Measurements from ENCODE around the gene SETBP1. TPM values are rescaled to one million over a fixed set of nuclear protein-coding genes. Genes with fewer than 3 reads are reported as not detected.

Gene SETBP1
- total RNA-seq, 1 experiment from 2014 or later: 1.0 TPM

DNA sequence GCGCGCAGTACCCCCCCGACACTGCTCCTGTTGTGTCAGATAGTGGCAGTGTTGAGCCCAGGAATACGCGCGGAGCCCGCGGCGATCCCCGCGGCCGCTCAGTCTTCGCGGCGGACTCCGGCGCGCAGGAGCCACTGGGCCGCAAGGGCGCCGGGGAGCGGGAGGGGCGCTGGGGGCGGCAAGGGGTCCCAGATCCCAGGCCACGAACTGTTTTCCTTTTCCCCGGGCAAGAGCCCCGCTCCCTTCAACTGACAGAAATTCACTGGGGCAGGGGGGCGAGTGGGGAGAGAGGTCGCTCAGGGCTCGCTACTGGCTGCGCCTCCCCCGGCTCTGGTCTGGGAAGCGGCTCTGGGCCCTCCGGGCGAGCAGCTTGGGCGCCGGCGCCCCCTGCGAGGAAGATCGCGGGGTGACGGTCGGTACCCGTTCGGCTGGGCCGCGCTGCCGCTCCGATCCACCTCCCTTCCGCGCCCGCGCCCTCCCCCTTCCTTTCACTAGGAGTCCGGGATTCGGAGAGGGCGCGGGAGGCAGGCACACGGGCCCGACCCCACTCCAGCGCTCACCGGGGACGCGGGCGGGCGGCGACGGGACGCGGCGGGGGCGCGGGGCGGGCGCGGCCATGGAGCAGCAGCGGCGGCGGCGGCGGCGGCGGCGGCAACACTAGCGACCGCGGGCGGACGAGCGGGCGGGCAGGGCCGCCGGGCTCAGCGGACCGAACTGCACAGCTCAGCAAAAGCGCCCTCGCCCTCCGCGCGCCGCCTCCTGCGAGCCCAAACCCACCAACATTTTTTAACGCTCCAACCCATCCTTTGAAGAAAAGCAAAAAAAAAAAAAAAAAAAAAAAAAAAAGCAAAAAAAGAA is 1.4 kb upstream of the SETBP1 start:
- peak; percentile 86 for DNase-seq (ENCODE audit: low read depth)

GRCh38 chr18:44679914-44680272 is 795 bp upstream of the SETBP1 start:
- DNase-seq (ENCODE audit: low read depth): peak; percentile 59

DNA sequence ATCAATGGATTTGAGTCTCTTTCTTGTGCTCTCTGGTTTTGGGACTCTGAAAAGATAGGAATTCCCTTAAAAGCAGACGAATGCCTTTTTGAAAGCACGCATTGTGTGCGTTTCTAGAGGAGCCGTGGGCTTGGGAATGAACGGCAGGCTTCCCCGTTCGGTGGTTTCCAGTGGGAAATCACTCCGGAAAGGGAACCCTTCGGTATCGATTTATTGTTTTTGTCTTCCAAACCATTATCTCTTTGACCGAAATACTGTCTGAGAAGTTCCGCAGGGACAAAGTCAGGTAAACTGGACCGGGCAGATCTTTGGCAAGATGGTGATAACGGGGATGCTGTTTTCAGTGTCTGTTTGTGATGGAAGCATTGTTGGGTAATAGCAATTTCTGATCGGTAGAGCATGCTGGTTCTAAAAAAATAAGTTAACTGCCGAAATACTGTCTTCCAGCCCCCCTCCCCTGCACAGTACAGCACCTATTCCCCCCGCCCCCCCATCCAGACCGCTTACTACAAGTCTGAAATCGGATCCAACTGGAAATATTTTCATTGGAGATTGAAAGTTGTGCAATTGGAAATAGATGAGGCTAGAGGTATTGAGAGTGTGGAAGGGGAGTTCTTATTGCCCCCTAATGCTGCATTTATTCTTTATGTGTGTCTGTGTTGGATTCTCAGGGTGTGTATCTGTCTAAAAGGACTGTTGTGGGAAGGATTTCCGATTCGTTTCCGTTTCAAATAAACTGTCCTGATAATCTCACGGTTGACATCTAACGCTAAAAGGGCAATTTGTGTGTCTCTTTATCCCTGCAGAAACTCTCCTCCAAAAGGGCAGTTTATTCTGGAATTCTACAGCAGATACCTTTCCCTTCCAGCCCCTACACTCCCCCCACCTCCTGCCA is 635 bp downstream of the SETBP1 start:
- DNase-seq (ENCODE audit: low read depth): no peak

DNA sequence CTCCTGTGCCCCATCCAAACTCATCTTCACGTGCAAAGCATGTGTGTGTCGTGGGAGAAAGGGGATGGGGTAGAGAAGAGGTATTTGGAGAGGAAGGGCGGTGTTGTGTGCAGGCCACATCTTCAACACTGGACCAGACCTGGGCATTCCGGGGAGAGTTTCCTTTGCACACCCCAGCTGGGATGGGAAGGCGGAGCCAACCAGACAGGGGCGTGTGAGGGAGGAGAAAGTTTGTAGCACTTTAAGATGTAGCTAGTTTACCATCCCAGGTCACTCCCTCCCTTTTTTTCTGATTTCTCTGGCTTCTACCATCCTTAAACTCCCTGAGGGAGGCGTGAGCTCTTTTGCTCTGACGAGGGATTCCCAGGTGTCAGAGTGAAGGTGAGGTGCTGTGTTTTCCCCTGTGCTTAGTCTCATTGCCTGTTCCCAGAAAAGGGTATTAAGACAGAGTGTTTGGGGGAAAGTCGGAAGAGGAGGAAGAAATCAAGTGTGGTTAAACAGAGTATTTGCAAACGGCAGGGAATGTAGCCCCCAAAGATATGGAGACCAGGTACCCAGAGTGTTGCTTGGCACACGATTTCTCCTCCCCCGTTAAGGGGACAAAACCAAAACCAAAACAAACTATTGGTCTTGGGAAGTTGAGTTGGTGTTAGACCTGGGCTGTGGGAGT is 1.6 kb downstream of the SETBP1 start:
- DNase-seq (ENCODE audit: low read depth): peak; percentile 24

DNA sequence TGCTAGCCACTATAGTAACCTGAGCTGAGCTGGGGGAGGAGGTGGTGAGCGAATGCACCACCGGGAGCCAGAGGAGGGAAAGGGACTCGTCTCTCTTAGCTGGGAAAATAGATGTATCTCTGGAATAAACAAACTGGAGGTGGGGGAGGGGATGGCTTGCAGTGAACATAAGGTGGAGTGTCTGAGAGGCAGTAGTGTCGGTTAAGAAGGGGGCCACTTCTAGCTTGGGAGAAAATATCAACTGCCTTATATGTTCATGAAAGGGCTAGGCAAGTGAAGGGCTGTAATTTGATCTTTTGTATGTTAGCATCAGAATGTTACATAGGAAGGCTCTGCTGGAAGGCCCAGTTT is 2.2 kb downstream of the SETBP1 start:
- peak; percentile 56 for DNase-seq (ENCODE audit: low read depth)

DNA sequence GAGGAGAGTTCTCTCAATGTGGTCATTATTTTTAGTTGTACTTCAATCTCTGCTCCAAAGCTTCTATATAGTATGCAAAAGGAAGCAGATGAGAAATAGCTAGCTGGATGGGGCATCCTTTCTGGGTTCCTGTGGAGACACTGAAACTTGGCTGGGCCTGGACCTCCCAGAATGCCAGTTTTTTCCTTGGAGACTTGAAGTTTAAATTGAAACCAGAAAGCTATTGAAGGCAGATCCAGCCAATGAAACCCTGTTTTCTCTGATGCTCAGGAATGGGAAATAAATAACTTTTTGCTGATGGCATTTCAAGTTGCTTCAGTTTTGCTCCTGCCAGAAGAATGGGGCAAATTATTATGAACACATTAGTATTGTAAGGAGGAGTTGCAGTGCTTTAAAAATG is 2.9 kb downstream of the SETBP1 start:
- DNase-seq (ENCODE audit: low read depth): no peak

DNA sequence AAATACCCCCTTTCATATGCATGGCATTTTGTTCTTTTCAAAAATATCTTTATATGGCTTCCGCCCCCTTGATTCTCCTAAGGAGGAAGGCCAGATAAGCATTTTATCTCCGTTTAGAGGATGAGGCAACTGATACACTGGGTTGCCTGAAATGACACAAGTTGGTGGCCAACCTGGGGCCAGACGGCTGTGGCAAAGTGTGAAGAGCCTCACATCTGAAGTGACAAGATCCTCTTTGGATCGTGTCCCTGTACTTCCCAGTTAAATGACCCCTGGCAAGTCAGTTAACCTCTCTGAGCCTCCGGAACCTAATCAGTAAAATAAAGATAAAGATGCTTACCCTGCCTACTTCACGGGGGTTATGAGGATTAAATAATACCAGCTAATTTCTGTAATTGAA is 4.6 kb downstream of the SETBP1 start:
- no peak for DNase-seq (ENCODE audit: low read depth)

DNA sequence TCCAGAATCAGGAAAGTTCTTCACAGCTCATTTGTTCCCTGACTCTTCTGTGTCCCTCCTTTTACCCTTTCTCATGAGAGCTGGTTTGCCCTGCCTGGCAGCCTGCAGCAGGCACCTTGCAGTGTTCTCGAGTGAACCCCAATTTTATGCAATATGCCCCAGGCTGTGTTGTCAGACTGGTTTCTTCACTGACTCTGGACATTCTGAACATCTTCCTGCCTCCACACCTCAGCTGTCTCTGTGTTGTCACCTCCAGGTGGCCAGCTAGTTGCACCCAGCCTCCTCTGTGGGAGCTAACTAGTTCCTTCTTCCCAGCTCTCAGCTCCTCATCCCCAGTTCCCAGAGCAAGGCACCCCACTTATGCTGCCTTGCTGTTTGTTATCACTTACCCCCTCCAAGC is 5.5 kb downstream of the SETBP1 start:
- no peak for DNase-seq (ENCODE audit: low read depth)

GRCh38 chr18:44687421-44687820 is 6.7 kb downstream of the SETBP1 start:
- DNase-seq (ENCODE audit: low read depth): no peak

DNA sequence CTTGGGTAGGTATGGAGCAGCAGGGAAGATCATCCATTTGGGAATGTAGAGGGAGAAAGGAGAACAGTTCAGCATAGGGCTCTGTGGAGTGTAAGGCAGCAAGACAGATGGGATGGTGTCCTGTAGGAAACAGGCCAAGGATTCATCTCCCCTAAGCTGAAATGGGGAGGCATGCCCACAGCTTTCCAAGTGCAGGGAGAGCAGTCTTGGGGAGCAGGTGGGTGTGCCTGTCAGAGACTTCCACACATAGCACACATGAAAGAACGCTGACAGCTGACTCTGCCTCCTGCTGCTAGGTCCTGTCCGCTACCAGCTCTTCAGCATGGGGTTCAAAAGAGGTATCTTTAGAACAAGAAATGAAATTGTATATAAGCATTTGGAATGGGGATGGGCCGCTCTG is 9.0 kb downstream of the SETBP1 start:
- no peak for DNase-seq (ENCODE audit: low read depth)

- DNase-seq (ENCODE audit: low read depth): no peak
Measured at GRCh38 chr18:44691148-44691925, 10.6 kb downstream of the SETBP1 start.

- DNase-seq (ENCODE audit: low read depth): peak; percentile 46
Measured at GRCh38 chr18:44693030-44693784, 12.5 kb downstream of the SETBP1 start.

DNA sequence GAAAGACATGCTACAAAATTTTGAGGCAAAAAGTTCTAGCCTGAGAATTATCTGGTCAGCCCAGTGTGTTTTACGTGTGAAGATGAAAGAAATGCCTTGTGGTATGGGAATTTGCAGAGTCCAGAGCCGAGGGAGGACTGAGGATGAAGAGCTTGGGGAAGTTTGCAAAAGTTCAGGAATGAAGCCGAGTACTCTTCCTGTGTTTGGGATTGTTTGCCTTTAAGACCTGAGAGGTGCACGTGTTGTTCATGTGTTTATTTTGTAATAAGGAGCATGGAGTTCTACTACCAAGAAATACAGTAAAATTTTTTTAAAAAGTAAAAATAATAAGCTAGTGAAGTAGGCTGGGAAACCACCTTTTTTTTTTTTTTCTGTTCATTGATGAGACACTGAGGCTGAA is 14.8 kb downstream of the SETBP1 start:
- DNase-seq (ENCODE audit: low read depth): no peak

- DNase-seq (ENCODE audit: low read depth): no peak
Measured at GRCh38 chr18:44696892-44697291, 16.2 kb downstream of the SETBP1 start.

DNA sequence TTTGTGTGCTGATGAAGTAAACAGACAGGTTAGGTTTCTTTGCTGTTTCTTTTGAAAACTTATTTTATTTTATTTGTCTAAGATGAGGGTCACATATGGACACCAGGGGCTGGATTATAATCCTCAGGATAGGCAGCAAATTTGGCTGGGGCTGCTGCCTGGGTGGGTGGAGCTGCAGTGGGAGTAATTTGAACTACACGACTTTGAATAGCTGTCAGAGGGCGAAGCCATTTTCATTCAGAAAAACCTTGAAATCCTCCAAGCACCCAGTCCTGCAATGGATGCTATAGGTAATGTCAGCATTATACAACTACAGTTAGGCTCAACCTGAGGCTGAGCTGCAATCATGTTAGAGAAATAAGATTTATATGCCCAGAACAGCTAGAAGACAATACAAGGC is 16.6 kb downstream of the SETBP1 start:
- no peak for DNase-seq (ENCODE audit: low read depth)

GRCh38 chr18:44698518-44698917 is 17.8 kb downstream of the SETBP1 start:
- DNase-seq (ENCODE audit: low read depth): no peak

- DNase-seq (ENCODE audit: low read depth): no peak
Measured at GRCh38 chr18:44699572-44700261, 19.0 kb downstream of the SETBP1 start.

DNA sequence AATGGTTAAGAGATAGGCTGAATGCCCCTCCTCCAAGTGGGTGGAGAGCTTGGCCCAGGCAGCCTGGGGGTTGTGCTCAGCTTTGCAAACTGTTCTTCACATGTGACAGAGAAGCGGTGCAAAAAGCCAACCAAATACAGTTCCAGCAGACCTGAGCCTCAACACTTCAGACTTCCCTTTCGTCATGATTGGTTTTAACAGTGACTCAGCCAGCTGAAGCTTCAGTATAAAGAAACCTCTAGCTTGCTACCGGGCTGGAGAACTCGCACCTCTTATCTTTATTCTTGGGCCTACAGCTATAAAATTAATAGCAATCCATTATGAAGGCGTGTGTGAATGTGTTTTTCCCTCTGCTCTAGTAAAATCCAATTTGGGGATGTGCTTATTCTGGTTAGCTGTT is 20.0 kb downstream of the SETBP1 start:
- peak; percentile 18 for DNase-seq (ENCODE audit: low read depth)

DNA sequence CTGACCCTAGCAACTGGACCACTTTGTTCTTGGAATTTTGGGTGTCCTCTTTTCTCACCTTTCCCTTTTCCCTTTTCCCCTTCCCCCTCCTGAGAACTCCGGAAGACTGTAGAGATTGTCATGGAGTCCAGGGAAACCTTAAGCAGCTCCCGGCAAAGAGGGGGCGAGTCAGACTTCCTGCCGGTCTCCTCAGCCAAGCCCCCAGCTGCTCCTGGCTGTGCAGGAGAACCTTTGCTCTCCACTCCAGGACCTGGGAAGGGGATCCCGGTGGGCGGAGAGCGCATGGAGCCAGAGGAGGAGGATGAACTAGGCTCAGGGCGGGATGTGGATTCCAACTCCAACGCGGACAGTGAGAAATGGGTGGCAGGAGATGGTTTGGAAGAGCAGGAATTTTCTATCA is 20.5 kb downstream of the SETBP1 start:
- DNase-seq (ENCODE audit: low read depth): peak; percentile 35

DNA sequence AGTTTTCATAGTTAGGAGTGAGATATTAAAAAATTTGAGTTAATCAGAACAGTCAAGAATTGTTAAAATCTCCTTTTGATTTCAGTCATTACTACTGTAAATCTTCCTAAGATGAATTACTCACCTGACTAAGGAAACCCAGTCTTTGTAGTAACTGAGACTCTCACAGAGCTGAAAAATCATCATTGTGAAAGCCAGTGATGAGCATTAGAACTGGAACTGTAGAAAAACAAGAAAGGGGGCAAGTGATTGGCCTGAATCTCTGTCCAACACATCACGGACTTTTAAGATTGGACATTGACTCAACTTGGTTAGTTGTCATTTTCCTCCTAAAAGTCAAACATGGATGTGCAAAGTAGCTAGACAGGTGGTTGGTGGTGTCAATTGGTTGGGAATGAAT is 21.9 kb downstream of the SETBP1 start:
- no peak for DNase-seq (ENCODE audit: low read depth)

Measured in Daoy (cell line).